ENCODE data around the gene VPS33A.
"Not testable (repeated sequence)": the region's sequence is repeated elsewhere in the genome, so short reads cannot be mapped to it uniquely, and the experiment has no call there.

The VPS33A gene

GRCh38 chr12:122266230-122266901, at the start of gene VPS33A:
VPS33A (minus strand) TSS chr12:122266494; CDS start chr12:122266408, 86 bp downstream.
- peak; percentile 47 for DNase-seq

- no peak for DNase-seq
These were observed 46.6 kb upstream of the VPS33A start for GRCh38 chr12:122312926-122313325.

GRCh38 chr12:122311696-122312095, 45.4 kb upstream of the VPS33A start:
- no peak for DNase-seq

- no peak for DNase-seq
These were observed 44.5 kb upstream of the VPS33A start for GRCh38 chr12:122310626-122311333.

GRCh38 chr12:122309564-122310121, 43.3 kb upstream of the VPS33A start:
- DNase-seq = no peak

- DNase-seq = no peak
These were observed 42.5 kb upstream of the VPS33A start for GRCh38 chr12:122308811-122309210.

GRCh38 chr12:122306407-122306806, 40.1 kb upstream of the VPS33A start:
- no peak for DNase-seq

- DNase-seq = no peak
These were observed 38.6 kb upstream of the VPS33A start for GRCh38 chr12:122304924-122305323.

- no peak for DNase-seq
These were observed 36.8 kb upstream of the VPS33A start for GRCh38 chr12:122303068-122303467.

GRCh38 chr12:122298071-122298748, 31.9 kb upstream of the VPS33A start:
- no peak for DNase-seq

GRCh38 chr12:122297494-122297893, 31.2 kb upstream of the VPS33A start:
- DNase-seq = no peak

- DNase-seq = no peak
These were observed 29.6 kb upstream of the VPS33A start for GRCh38 chr12:122295877-122296276.

GRCh38 chr12:122293081-122293480, 26.8 kb upstream of the VPS33A start:
- DNase-seq = no peak

GRCh38 chr12:122291431-122291830, 25.1 kb upstream of the VPS33A start:
- no peak for DNase-seq

GRCh38 chr12:122283680-122284079, 17.4 kb upstream of the VPS33A start:
- DNase-seq = no peak

GRCh38 chr12:122282061-122282460, 15.8 kb upstream of the VPS33A start:
- DNase-seq = no peak

GRCh38 chr12:122276242-122276641, 9.9 kb upstream of the VPS33A start:
- DNase-seq = no peak

GRCh38 chr12:122275459-122275858, 9.2 kb upstream of the VPS33A start:
- no peak for DNase-seq

GRCh38 chr12:122265886-122266229, 436 bp downstream of the VPS33A start:
- no peak for DNase-seq

- no peak for DNase-seq
These were observed 818 bp downstream of the VPS33A start for GRCh38 chr12:122265476-122265875.

GRCh38 chr12:122260735-122261134, 5.6 kb downstream of the VPS33A start:
- not testable (repeated sequence) for DNase-seq

- not testable (repeated sequence) for DNase-seq
These were observed 7.4 kb downstream of the VPS33A start for GRCh38 chr12:122258939-122259338.

- not testable (repeated sequence) for DNase-seq
These were observed 7.8 kb downstream of the VPS33A start for GRCh38 chr12:122258462-122258861.

- DNase-seq = no peak
These were observed 15.8 kb downstream of the VPS33A start for GRCh38 chr12:122250536-122250935.
